Urinary bladder (tissue), 4 donors: ENCODE data around the gene GMPPA. TPM values are rescaled to one million over a fixed set of nuclear protein-coding genes. Genes with fewer than 3 reads are reported as not detected.

ENCODE experiments used
- DNase-seq: peaks from one replicate; pipeline ENCODE4 v3.0.0-alpha.2; 2015; ENCODE audit errors: extremely low spot score
- H3K27ac ChIP-seq: one replicate; pipeline ENCODE4 v1.5.1; 2013; ENCODE audit warnings: low read depth, mild to moderate bottlenecking, moderate library complexity
- H3K36me3 ChIP-seq: one replicate; pipeline ENCODE4 v1.6.1; 2013; ENCODE audit warnings: mild to moderate bottlenecking, moderate library complexity; ENCODE audit not compliant: insufficient read depth
- H3K4me1 ChIP-seq: one replicate; pipeline ENCODE4 v1.6.1; 2013; ENCODE audit warnings: mild to moderate bottlenecking, moderate library complexity; ENCODE audit not compliant: insufficient read depth
- H3K4me3 ChIP-seq: one replicate; pipeline ENCODE4 v1.5.1; 2013; ENCODE audit warnings: low read depth, low read length
- WGBS: extraction: QIAGEN DNeasy Blood & Tissue Kit; methylation state at CpG from one replicate; pipeline ENCODE4 v1.1.7; 2013; 5-methylcytosine and 5-hydroxymethylcytosine counted together
- polyA plus RNA-seq: library from polyadenylated mRNA; stranded (reverse); fragments of 200-250 nt; gene quantifications from one replicate; pipeline ENCODE4 v1.2.3, GENCODE V29; 2013
- total RNA-seq: library from RNA; depleted of rRNA; stranded (reverse); fragments of >200 nt; gene quantifications from one replicate; pipeline ENCODE4 v1.2.3, GENCODE V29; 2014
- donor health status: healthy with polysubstance abuse.
- donor health status: healthy.

GMPPA gene
- total and polyA plus RNA-seq, 2 donors, result 32.1 to 34.3 TPM

GRCh38 chr2:219544567-219544966 is 45.9 kb downstream of the GMPPA start:
- 51% methylated on average over 9 of the region's 9 CpGs for WGBS
- Histone ChIP-seq H3K36me3 (no peaks in the 10 kb centered on the region), H3K4me3 (no peak overlapping the region), H3K27ac (no peak overlapping the region), H3K4me1 (no peaks in the 10 kb centered on the region)
- no peak for DNase-seq

DNA sequence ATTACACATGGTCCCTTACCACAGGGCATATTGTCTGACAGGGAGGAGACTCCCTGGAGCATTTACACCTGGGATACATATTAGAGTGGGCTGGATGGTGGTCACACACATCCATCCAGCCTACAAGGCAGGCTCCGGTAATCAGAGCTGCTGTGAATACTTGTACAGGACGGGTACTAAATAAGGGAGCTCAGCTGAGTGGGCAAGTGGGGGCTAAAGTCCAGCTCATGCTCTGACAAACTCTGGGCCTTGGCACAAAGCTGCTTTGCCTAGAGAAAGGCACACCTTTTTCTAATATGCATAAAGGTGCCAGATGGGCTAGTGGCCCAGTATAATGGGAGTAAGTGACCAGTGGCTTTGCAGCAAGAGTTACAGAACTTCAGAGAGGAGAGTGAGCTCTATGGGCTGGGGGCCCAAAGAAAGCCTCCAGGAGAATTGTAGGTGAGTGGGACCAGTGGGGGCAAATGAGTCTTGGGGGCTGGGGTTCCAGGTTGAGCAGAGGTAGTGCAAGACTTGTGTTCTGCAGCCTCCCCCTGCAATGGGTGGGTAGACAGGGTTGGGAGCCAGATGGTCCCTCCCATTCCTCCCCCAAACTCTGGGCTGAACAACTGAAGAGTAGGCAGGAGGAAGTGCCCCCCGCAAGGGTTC is 46.7 kb downstream of the GMPPA start:
- no peak for DNase-seq
- WGBS, result 93% methylated on average over 3 of the region's 3 CpGs

DNA sequence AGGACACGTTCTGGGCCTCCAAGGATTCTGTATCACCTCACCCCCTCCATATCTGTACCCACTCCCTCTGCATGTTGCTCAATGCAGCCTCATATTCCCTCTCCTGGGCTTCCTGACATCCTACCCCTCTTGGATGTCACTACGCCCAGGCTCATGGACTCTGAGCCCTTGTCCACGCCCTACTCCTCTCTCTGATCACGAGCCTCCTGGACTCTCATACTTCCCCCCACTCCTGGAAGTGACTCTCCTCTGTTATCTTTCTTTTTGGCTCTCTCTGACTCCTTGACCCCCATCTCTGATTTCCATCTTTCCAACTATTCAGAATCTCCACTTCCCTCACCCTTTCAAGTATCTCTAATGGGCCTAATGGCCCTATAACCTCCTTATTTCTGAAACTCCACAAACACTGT is 47.3 kb downstream of the GMPPA start:
- 77% methylated on average over 4 of the region's 4 CpGs for WGBS
- Histone ChIP-seq H3K4me3 (no peak overlapping the region), H3K27ac (no peak overlapping the region), H3K36me3 (no peaks in the 10 kb centered on the region), H3K4me1 (no peaks in the 10 kb centered on the region)
- DNase-seq, result no peak

More for the DNA sequence above, 46.7 kb downstream of the GMPPA start:
- no peak overlapping the region for H3K27ac ChIP-seq
- H3K4me1 ChIP-seq, result no peaks in the 10 kb centered on the region
- no peaks in the 10 kb centered on the region for H3K36me3 ChIP-seq
- no peak overlapping the region for H3K4me3 ChIP-seq

- Histone ChIP-seq H3K4me3 (no peak overlapping the region), H3K27ac (no peak overlapping the region), H3K4me1 (no peaks in the 10 kb centered on the region), H3K36me3 (no peaks in the 10 kb centered on the region)
- DNase-seq, result no peak
- WGBS, result 94% methylated on average over 26 of the region's 26 CpGs
These were observed 48.9 kb downstream of the GMPPA start for GRCh38 chr2:219547621-219548020.

DNA sequence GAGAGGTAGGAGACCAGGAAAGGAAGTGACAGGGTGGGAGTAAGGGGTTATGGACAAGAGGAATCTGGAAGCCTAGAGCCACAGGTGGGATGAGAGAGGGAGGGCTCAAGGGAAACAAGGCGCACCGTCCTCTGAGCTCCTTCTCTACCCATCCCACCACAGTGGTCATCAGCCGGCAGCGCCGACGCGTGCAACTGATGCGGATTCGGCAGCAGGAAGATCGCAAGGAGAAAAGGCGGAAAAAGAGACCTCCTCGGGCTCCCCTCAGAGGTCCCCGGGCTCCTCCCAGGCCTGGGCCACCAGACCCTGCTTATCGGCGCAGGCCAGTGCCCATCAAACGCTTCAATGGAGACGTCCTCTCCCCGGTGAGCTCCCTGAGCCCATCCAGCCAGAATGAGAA is 50.3 kb downstream of the GMPPA start:
- 94% methylated on average over 18 of the region's 18 CpGs for WGBS
- Histone ChIP-seq H3K27ac (no peak overlapping the region), H3K4me3 (no peak overlapping the region), H3K36me3 (no peaks in the 10 kb centered on the region), H3K4me1 (no peaks in the 10 kb centered on the region)
- no peak for DNase-seq

DNA sequence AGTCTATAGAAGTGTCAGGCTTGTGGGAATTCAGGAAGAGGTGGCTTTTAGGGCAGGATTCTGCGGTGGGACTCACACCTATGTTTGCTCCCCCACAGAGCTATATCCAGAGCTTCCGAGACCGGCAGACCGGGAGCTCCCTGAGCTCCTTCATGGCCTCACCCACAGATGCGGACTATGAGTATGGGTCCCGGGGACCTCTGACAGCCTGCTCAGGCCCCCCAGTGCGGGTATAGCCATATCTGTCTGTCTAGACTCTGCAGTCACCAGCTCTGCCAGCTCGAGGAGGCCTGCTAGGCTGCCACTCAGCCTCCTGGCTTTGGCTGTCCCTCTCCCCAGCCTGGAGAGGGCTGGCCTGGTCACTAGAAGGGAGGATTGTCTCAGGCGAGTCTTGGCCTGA is 50.9 kb downstream of the GMPPA start:
- Histone ChIP-seq H3K4me1 (no peaks in the 10 kb centered on the region), H3K4me3 (no peak overlapping the region), H3K36me3 (no peaks in the 10 kb centered on the region), H3K27ac (no peak overlapping the region)
- no peak for DNase-seq
- WGBS, result 91% methylated on average over 9 of the region's 9 CpGs

DNA sequence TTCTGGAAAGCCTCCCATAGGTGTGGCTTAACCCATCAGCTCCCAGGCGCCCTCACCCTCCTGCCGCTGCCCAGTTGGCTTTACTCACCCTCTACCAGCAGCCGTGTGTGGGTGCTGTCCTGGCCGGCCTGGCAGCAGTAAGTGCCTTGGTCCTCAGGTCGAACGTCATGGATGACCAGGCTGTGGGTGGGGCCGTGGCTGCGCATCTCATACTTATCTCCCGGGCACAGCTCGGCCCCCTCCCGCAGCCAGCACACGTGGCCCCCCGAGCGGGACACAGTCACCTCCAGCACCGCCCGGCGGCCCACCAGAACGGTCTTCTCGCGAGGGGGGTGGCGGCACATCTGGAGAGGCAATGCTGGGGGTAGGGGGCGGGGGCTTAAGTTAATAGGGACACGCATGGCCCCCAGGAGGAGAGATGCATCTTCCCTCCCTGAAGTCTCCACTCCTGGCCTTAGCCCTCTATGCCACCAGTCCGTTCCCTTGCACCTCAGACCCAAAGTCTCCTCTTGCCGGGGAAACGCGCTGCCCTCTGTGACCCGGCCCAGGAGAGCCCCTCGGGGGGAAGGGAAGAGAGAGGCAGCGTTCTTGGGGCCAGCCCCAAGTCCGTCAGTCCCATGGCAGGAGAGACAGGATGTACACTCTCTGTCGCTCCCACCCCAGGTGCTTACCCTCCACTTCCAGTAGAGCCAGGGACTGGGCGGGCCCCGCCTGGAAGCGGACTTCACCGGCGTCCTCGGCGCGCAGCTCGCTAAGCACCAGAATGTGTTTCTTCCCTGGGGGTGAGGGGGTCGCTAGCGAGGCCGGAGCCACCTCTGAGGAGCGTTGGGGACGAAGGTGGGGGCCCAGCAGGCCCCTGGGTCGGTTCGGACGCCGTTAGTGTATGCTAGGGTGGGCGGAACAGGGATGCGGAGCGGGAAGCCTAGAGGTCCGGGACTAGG is 53.0 kb downstream of the GMPPA start:
- WGBS, result 5% methylated on average over 54 of the region's 54 CpGs
- H3K27ac ChIP-seq, result no peak overlapping the region
- DNase-seq, result no peak

GRCh38 chr2:219552382-219553167 is 53.9 kb downstream of the GMPPA start:
- Histone ChIP-seq H3K36me3 (no peaks in the 10 kb centered on the region), H3K4me1 (no peaks in the 10 kb centered on the region), H3K4me3 (peak overlapping the region; percentile 47), H3K27ac (no peak overlapping the region)
- DNase-seq, result no peak
- WGBS, result under 1% methylated on average over 99 of the region's 99 CpGs

More for the DNA sequence above, 53.0 kb downstream of the GMPPA start:
- Histone ChIP-seq H3K4me1 (no peaks in the 10 kb centered on the region), H3K4me3 (peak overlapping the region; percentile 47), H3K36me3 (no peaks in the 10 kb centered on the region)

DNA sequence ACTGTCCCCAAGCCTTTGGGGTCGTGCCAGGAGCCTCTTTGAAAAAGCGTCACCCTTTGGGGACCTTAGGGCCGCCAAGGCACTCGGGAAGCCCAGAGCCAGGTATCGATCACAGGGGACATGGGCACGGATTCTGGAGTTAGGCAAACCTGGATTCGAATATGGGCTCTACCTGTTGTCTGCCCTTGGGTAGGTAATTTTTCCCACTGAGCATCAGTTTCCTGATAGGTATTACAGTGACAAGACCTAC is 54.4 kb downstream of the GMPPA start:
- peak overlapping the region; percentile 47 for H3K4me3 ChIP-seq

GRCh38 chr2:219553463-219553963 is 54.8 kb downstream of the GMPPA start:
- DNase-seq, result no peak
- Histone ChIP-seq H3K36me3 (no peaks in the 10 kb centered on the region), H3K4me3 (no peak overlapping the region), H3K27ac (no peak overlapping the region), H3K4me1 (no peaks in the 10 kb centered on the region)
- 79% methylated on average over 12 of the region's 12 CpGs for WGBS

More for the DNA sequence above, 54.4 kb downstream of the GMPPA start:
- H3K27ac ChIP-seq, result no peak overlapping the region
- no peak for DNase-seq
- WGBS, result 34% methylated on average over 7 of the region's 7 CpGs
- H3K4me1 ChIP-seq, result no peaks in the 10 kb centered on the region
- H3K36me3 ChIP-seq, result no peaks in the 10 kb centered on the region

DNA sequence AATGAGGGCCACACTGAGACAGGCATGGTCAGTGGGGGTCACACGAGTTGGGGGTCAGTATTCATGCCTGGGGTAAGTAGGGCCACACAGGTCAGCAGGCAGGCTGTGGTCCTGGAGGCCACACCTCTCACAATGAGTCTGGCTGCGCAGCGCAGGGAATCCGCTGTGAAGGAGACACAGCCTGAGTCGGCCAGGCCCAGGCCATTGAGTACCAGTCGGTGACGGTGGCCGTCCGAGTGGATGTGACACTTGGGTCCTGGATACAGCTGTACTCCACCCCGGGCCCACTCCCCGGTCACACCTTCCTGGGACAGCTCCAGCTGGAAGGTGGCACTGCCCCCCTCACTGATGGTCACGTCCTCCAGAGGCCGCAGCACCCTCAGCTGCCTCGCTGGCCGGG is 55.7 kb downstream of the GMPPA start:
- no peak for DNase-seq
- H3K4me1 ChIP-seq, result no peaks in the 10 kb centered on the region
- H3K27ac ChIP-seq, result no peak overlapping the region
- no peak overlapping the region for H3K4me3 ChIP-seq
- WGBS, result 94% methylated on average over 15 of the region's 15 CpGs
- H3K36me3 ChIP-seq, result no peaks in the 10 kb centered on the region

- WGBS, result 93% methylated on average over 20 of the region's 20 CpGs
- H3K36me3 ChIP-seq, result no peaks in the 10 kb centered on the region
- no peak overlapping the region for H3K4me3 ChIP-seq
- no peak for DNase-seq
- no peaks in the 10 kb centered on the region for H3K4me1 ChIP-seq
- no peak overlapping the region for H3K27ac ChIP-seq
These were observed 57.3 kb downstream of the GMPPA start for GRCh38 chr2:219555956-219556355.

DNA sequence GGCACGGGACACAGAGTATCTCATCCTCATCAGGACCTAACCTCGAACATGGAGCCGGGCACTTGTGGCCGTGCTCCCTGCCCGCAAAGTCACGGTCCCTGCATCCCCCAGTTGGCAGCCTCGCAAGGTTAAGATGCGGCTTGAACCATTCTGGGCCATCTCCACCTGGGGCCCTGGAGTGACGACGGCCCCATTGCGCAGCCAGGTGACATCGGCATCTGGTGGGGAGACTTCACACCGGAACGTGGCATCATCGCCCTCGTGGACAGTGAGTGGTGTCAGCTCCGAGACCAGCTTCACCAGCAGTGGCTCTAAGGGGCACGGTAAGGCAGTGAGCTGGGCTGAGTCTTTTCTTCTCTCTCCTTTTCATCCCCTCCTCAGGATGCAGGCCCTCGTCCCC is 57.7 kb downstream of the GMPPA start:
- 91% methylated on average over 19 of the region's 19 CpGs for WGBS
- DNase-seq, result no peak
- no peaks in the 10 kb centered on the region for H3K36me3 ChIP-seq
- H3K4me1 ChIP-seq, result no peaks in the 10 kb centered on the region
- H3K27ac ChIP-seq, result no peak overlapping the region
- no peak overlapping the region for H3K4me3 ChIP-seq
